ENCODE data around the gene RFPL4A.

The RFPL4A gene

GRCh38 chr19:55809381-55810058 is 50.6 kb downstream of the RFPL4A start:
- H3K27me3 ChIP-seq (ENCODE audit: low read depth, low read length), result no peaks in the 10 kb centered on the region

DNA sequence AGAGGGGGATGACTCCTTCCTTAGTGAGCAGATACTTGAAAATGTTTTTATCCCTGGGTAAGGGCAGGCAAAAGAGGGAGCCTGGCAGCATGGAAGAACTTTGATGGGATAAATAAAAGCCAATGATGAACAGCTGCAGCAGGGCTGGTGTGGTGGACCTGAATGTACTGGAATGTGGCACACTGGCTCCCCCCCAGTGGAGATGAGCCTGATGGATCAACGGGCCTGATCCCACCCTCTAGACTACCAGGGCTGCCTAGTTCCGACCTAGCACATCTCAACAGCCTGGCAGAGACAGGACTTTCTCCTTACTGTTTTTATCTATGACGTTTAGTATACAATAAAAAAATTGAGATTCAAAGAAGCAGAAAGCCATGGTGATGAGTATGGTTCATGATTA is 52.4 kb downstream of the RFPL4A start:
- H3K36me3 ChIP-seq (replicated peaks; ENCODE audit: low read depth, low read length), result peaks cover 5% of the 10 kb centered on the region
- H3K4me1 ChIP-seq (ENCODE audit: low read length), result peaks cover 13% of the 10 kb centered on the region
- H3K27me3 ChIP-seq (ENCODE audit: low read depth, low read length), result no peaks in the 10 kb centered on the region
- H3K9ac ChIP-seq (ENCODE audit: low read length), result no peak overlapping the region
- H4K20me1 ChIP-seq (ENCODE audit: insufficient read depth, low read length), result no peaks in the 10 kb centered on the region
- H3K79me2 ChIP-seq (ENCODE audit: low read length), result no peaks in the 10 kb centered on the region
- H3K4me2 ChIP-seq (ENCODE audit: low read length), result no peak overlapping the region
- no peak overlapping the region for H3K27ac ChIP-seq (ENCODE audit: low read length)
- H2AFZ ChIP-seq (ENCODE audit: low read depth, low read length), result no peak overlapping the region
- TF ChIP-seq CTCF (IDR thresholded peaks at IDR 0.05; ENCODE audit: low read depth, low read length) (no peak), EZH2phosphoT487 (IDR thresholded peaks at IDR 0.05; ENCODE audit: low read depth) (no peak)
- H3K4me3 ChIP-seq (ENCODE audit: low read length), result no peak overlapping the region
- peaks cover 8% of the 10 kb centered on the region for H3K9me3 ChIP-seq (ENCODE audit: insufficient read depth, low read length)

More at GRCh38 chr19:55809381-55810058, 50.6 kb downstream of the RFPL4A start:
- peak overlapping the region; percentile 24; the same call in 1 of the 2 replicates for H3K9ac ChIP-seq (ENCODE audit: low read length)
- peaks cover 13% of the 10 kb centered on the region for H3K4me1 ChIP-seq (ENCODE audit: low read length)
- H3K4me2 ChIP-seq (ENCODE audit: low read length), result peak overlapping the region; percentile 61
- H4K20me1 ChIP-seq (ENCODE audit: insufficient read depth, low read length), result no peaks in the 10 kb centered on the region
- H3K9me3 ChIP-seq (ENCODE audit: insufficient read depth, low read length), result peaks cover 8% of the 10 kb centered on the region
- peak overlapping the region; percentile 52 for H3K4me3 ChIP-seq (ENCODE audit: low read length)
- H3K79me2 ChIP-seq (ENCODE audit: low read length), result no peaks in the 10 kb centered on the region
- no peak overlapping the region for H3K27ac ChIP-seq (ENCODE audit: low read length)
- H2AFZ ChIP-seq (ENCODE audit: low read depth, low read length), result peak overlapping the region; percentile 100
- peaks cover 5% of the 10 kb centered on the region for H3K36me3 ChIP-seq (replicated peaks; ENCODE audit: low read depth, low read length)
- peak; percentile 75 for TF ChIP-seq CTCF (IDR thresholded peaks at IDR 0.05; ENCODE audit: low read depth, low read length)
- no peak for TF ChIP-seq EZH2phosphoT487 (IDR thresholded peaks at IDR 0.05; ENCODE audit: low read depth)

- H3K36me3 ChIP-seq (replicated peaks; ENCODE audit: low read depth, low read length), result peaks cover 5% of the 10 kb centered on the region
- peaks cover 8% of the 10 kb centered on the region for H3K9me3 ChIP-seq (ENCODE audit: insufficient read depth, low read length)
- H3K27me3 ChIP-seq (ENCODE audit: low read depth, low read length), result no peaks in the 10 kb centered on the region
- no peak overlapping the region for H3K4me2 ChIP-seq (ENCODE audit: low read length)
- no peak overlapping the region for H3K4me3 ChIP-seq (ENCODE audit: low read length)
- TF ChIP-seq CTCF (IDR thresholded peaks at IDR 0.05; ENCODE audit: low read depth, low read length), result no peak
- no peak for TF ChIP-seq EZH2phosphoT487 (IDR thresholded peaks at IDR 0.05; ENCODE audit: low read depth)
- no peak overlapping the region for H2AFZ ChIP-seq (ENCODE audit: low read depth, low read length)
- no peaks in the 10 kb centered on the region for H4K20me1 ChIP-seq (ENCODE audit: insufficient read depth, low read length)
- no peaks in the 10 kb centered on the region for H3K79me2 ChIP-seq (ENCODE audit: low read length)
- H3K4me1 ChIP-seq (ENCODE audit: low read length), result peaks cover 13% of the 10 kb centered on the region
- no peak overlapping the region for H3K27ac ChIP-seq (ENCODE audit: low read length)
- no peak overlapping the region for H3K9ac ChIP-seq (ENCODE audit: low read length)
Measured at GRCh38 chr19:55812449-55812848, 53.6 kb downstream of the RFPL4A start.
